ENCODE data around the gene CNTN3.

The CNTN3 gene

DNA sequence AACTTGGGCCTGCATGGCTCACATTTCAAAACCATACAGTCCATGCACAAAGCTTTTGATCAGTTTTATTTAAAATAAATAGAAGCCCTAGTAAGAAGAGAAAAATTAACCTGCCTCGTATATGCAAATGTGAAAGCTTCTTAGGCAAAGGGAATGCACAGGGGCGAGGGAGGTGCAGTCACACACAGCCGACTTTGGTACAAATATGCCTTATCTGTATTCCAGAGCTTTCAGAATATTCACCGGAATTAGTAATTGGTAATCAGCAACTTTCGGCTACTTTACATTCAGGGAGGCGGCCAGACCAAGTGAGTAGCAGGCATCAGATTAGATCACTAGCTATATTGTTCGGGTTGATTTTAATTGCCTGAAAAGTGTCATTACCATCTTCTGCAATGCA is 7.5 kb downstream of the CNTN3 start:
- no peak for FAIRE-seq

GRCh38 chr3:74605437-74605836 is 9.0 kb downstream of the CNTN3 start:
- FAIRE-seq = no peak

DNA sequence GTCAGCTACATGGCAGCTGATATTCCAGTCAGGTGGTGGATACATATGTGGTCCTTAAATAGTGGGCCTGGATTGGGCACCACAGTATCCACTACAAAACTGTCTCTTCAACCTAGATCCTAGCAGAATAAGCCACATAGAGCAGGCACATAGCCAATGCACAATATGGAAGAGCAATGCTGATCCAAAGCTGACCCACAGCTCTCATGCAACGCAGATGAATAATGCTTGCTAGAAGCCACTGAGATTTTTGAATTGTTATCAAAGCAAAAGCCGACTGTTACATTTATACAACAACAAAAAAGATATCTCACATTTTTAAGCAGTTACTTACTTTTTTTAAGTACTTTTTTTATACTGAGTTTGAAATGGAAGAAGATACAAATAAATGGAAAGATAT is 11.2 kb downstream of the CNTN3 start:
- FAIRE-seq = no peak

DNA sequence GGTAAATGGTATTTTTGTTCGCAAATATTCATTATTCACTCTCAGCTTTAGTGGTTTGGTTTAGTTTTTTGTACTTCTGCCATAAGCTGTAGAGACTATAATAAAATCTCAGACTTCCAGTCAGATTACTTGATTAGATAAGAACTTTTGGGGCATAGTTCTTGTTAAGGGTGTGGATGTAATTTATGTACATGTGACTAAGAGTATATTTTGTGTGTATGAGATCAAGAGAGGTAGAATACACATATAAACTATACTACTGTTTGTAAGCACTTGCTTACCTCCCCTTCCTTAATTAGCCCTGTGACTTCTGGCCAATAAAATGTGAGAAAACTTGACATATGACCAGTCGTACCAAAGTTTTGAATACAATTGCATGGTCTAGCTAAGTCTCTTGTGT is 12.0 kb downstream of the CNTN3 start:
- FAIRE-seq = no peak

DNA sequence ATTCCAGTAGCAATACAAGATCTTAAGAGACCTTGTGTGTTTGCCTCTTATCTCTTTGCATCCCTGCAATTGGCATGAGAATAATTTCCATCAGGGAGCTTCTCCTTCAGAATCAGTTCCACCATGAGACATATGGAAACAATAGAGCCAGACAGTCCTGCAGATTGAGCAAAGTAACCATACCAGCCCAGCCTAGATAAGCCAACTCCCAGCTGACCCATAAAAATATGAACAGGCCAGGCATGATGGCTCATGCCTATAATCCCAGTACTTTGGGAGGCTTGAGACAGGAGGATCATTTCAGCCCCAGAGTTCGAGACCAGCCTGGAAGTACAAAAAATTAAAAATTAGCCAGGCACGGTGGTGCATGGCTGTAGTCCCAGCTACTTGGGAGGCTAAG is 12.7 kb downstream of the CNTN3 start:
- no peak for FAIRE-seq

- no peak for FAIRE-seq
Measured at GRCh38 chr3:74599564-74599963, 14.9 kb downstream of the CNTN3 start.

- no peak for FAIRE-seq
Measured at GRCh38 chr3:74593152-74593551, 21.3 kb downstream of the CNTN3 start.

- FAIRE-seq = no peak
Measured at GRCh38 chr3:74592359-74592758, 22.1 kb downstream of the CNTN3 start.

DNA sequence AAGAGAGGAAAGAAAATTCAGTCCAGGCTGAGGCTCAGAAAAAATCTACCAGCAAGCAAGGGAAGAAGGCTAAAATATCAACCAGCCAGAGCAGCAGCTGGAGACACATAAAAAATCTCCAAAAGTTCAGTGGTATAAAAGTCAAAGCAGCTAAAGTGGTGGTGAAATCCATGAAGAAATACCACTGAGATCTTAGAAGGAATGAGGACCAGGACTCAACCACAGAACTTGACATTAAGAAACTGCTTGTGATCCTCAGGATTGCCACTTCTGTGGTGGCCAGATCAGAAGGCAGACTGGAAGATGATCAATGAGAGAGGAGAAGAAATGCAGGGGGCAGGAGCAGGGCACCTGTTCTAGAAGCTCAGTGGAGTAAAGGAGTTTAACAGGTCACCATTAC is 22.5 kb downstream of the CNTN3 start:
- FAIRE-seq = no peak

GRCh38 chr3:74591342-74591741 is 23.1 kb downstream of the CNTN3 start:
- FAIRE-seq = no peak

DNA sequence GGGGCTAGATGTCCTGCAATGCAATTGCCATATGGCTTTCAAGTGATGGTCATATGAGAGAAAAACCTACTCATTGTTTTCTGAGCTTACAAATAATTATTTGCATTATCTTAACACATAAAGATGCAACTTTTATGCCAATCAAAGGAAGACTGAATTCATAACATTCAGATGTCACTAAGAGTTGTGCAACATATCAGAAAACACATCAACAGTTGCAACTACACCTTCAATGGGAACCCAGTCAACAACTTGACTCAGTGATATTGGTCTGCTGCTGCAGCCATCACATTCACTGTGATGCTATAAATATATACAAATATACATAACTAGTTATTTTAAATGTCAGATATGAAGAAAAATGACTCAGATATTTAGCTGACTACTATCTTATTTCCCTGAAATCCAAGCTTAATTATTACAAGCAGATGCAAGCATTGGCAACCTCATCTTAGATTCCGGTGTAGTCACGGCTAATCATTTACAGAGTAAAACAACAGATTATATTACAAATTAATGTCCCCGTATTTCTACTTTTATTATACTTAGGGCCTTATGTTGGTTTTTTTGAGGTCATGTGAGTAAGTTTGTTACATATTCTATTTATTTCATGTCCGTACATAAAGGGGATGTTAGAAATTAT is 23.7 kb downstream of the CNTN3 start:
- no peak for FAIRE-seq

DNA sequence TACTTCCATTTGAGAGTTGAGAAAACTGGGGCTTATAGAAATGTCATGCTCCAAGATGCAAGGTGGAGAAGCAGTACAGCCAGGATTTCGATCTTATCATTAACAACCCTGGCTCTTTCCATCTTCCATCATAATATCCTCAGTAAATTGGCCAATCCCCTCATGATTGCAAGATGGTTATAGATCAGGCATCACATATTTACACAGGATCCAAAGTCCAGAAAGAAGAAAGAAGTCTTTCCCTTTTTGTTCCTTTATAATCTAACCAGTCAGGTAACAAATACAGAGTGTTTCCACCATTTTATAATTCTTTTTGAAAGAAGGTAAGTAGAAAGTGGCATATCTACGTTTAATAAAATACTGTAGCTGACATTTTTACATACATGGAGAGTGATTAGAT is 29.7 kb downstream of the CNTN3 start:
- FAIRE-seq = no peak

DNA sequence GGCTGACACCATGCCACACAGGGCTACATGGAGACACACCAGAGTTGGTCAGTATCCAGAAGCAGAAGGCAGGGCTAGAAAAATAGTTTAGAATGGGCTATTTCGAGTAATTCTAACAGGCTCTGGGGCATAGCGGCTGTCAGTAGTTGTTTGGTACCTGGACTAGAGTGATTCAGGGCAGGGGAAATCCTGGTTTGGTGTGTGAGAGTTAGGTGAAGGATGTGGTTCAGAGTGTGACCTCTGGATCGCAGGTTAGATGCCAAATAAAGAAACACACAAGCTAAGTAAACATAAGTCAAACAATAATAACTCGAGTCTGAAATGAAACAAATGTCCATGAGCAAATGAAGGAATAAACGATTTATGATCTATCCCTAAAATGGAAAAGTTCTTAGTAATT is 31.5 kb downstream of the CNTN3 start:
- no peak for FAIRE-seq

GRCh38 chr3:74575857-74576256 is 38.6 kb downstream of the CNTN3 start:
- FAIRE-seq = no peak

DNA sequence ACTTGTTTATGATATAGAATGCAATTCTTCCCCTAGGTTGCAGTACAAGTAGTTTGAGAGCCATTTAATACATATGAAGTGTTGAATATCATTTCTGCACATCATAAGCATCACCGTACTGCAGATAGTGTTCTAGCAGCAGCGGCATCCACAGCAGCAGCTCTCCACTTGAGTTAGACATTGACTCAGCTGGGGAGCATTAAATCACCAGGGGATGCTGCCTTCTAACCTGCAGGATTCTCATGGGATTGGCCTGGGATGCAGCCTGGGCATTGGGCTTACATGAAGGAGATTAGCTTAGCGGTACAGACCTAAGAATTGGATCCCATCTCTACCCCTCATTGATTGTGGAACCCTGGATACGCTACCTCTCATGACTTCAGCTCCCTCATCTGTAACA is 43.3 kb downstream of the CNTN3 start:
- no peak for FAIRE-seq
